HG02938 (cell line): ENCODE results near the gene ASCL2.
"Not testable (repeated sequence)": the region's sequence is repeated elsewhere in the genome, so short reads cannot be mapped to it uniquely, and the experiment has no call there.

Experiments used
- ATAC-seq: cut with Tn5 transposase; IDR thresholded peaks from one replicate; pipeline ENCODE4 v1.9.1; 2021; ENCODE audit warnings: mild to moderate bottlenecking, moderate library complexity; ENCODE audit not compliant: unreplicated experiment

Gene ASCL2

DNA sequence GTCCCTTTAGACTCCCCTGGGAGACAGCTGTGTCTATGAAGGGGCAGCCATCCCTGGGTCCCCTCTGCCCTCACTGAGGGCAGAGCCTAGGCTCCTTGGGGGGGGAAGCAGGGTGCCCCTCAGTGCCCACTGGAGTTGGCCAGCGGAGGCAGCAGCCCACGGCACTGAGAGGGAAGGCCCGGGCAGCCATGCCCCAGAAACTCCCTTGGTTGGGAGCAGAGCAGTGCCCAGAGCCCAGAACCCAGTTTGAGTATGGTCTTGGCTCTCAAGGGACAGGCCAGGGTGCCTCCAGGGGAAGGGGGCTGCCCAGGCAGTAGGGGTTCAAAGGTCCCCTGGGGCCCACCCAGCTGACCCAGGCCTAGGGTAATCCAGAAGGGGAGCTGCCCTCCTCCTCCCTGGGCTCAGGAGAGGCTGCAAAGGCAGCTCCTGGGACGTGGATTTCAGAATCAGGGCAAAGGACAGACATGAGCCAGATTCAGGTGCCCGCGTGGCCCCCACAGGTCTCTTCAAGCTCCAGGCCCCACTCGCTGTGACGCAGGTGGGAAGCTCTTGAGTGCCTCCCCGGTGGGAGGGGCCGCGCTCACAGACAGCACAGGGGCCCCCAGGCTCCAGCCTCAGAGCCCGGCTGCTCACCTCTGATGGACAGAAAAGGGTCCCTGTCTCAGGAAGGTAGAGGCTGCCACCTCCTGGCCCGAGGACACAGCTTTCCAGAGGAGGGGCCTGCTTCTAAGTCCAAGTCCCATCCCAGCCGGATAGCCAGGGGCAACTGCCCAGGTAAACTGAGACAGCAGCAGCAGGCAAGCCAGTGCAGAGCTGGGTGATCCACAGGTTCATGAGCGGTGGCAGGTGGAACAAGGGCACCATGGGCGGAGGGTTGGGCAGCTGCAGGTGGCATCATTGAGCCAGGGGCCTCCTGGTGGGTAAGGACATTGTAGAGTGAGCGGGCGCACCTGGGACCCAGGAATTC, 28.7 kb upstream of the ASCL2 start:
- ATAC-seq, result no peak

DNA sequence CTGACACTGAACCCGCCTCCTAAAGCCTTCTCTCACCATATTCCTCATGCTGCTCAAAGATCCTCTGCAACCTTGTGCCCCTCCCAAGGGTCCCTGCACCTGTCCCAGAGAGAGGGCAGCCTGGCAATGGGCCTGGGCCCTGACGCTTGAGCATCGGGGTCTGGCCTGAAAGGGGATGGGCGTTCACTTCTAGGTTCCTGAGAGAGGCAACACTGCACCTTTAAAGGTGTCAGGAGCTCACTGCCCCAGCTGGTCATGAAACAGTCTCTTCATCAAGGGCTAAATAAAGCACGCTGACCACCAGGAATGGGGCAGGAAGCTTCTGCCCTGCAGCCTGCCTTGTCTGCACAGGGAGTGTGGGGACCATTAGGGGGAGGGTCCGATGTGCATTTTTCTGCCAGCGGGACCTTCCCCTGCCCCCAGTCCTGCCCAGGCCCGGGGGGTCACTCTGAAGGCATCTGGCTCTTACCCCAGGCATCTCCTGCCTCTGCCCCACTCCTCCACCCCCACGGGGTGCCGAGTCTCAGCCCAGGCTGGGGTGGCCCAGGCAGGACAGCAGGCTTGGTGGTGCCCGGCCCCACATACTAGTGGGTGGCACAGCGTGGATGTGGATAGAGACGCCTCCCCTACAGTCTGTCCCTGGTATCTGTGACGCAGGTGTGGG, 27.9 kb upstream of the ASCL2 start:
- ATAC-seq, result no peak

DNA sequence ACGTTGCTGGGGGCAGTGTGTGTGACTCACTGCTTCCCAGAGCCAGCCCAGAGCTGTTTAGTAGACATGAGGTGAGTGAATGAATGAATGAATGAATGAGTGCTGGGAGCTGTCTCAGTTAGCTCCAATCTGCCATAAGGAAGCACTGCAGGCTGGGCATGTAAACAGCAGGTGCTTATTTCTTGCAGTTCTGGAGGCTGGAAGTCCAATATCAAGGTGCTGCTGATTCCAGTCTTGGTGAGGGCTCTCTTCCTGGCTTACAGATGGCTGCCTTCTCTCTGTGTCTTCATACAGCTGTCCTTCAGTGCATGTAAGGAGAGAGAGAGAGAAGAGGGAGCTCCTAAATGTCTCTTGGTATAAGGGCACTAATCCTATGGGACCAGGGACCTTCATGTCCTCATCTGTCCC, 27.2 kb upstream of the ASCL2 start:
- no peak for ATAC-seq

DNA sequence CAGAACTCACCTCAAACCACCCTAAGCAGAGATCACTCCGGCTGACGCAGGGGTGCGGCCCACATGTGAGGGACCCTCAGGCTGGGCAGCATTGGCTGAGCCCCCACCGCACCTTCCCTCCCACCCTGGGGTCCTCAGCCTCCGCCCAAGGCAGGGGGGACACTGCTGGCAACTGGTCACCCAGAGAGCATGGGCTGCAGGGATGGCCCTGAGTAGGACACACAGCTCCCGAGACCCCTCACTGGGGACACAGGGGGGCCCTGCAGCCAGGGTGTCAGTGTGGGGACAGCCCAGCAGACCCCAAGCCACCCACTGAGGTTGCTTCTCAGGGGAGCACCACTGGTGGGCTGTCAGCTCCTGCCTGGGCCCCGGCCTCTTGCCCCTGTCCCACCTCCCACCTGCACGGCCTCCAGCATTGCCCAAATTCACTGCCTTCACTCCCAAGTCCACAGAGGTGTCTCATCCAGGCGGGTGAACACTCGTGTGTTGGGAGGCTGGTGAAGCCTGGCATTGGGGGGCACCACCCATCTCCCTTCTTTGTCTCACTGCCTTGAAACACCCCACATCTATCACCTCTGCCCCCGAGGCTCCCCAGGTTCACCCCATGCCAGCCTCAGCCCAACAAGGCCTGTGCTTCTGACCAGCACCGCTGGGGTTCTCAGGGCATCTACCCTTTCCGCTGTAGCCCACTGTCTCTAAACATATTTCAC, 26.7 kb upstream of the ASCL2 start:
- ATAC-seq, result no peak

DNA sequence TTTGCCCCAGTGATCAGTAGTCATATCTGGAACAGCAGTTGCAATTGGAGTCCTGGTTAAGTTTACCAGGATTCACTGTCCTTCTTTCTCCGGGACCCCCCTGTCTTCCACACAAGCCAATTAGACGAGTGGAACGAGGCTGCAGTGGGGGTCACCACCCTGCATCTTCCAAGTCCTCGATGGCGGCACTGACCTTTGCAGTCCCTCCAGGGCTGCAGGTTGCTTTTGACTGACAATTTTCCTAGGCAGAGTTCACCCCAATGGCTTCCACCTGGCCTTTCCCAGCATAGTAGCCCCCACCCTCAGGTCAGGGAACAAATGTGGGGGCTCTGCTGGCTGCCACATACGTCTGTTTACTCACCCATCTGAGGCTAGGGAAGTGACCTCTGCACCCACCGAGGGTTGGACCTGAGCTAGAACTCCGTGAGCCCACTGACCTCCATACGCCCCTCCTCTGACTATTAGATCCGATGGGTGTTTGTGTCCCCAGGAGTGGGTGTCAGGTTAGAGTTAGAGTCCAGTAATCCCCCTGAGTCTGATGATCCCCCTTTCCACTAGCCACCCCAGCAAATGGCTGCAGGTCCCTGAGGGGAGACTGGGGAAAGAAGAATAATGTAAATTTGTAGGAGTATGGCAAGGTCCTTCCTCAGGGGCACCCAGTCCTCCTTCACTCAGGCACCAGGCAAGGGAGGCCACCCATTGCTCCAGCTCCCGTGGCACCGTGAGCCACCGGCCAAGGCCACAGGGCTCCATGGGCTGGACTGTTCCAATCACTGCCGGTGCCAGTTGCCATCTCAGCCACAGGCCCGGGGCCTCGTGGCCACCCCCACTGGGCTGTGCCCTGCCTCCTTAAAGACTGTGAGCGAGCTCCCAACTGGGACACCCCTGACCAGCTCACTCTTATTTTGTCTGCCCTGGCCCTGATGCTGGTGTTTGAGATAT, 25.9 kb upstream of the ASCL2 start:
- no peak for ATAC-seq

DNA sequence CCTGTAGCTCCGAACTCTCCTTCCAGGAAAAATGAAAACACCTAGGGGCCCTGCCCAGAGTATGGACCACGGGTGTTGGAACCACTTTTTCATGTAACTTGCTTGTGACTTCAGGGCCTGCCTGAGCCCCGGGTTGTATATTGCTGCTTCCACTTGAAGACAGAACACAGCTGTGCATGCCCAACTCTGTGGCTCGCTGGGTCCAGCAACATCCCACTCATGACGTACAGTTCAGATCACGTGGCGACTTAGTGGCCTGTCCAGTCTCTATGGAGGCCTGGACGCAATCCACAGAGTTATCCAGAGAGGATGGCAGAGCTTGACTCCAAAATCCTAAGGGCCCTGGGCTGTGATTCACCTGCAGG, 24.5 kb upstream of the ASCL2 start:
- ATAC-seq, result no peak

DNA sequence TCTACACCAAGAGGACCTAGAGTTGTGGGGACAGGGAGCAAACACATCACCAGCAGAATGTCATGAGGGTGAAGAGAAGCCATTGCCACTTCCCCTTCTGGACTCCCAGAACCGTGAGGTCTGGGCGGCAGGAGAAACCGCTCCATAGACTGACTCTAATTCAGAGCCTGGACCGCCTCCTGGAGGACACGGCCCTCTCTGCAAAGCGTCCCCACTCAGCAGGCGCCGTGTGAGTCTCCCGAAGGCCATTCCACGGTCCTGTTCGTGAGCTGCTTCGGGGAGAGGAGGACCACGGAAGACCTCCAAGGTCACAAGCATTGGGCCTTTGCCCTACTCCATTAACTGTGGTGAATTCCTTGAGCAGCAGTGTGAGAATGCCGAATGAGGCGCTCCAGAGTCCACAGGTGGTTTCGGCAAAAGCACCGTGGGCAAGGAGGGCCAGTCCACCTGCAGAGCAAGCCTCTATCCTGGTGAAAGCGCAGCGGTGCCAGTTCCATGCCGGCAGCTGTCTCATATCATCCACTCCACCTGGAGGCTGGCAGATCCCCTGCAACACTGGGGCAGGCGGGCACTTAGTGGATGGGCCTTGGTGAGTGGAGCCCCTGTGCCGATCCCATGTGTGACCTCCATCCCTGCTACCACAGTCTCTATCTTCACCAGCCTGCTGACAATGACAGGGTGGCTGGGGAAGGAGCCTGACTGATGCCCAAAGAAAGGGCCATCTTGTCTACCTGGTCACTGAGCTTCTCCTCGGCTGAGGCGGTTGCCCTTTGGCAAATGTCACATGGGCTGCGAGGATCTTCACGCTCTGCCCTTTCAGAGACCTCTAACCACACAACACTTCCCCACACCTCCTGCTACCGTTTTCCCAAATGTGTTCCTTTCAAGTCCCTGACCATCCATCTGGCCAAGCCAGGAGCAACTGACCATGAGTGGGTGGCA, 23.9 kb upstream of the ASCL2 start:
- ATAC-seq, result no peak

DNA sequence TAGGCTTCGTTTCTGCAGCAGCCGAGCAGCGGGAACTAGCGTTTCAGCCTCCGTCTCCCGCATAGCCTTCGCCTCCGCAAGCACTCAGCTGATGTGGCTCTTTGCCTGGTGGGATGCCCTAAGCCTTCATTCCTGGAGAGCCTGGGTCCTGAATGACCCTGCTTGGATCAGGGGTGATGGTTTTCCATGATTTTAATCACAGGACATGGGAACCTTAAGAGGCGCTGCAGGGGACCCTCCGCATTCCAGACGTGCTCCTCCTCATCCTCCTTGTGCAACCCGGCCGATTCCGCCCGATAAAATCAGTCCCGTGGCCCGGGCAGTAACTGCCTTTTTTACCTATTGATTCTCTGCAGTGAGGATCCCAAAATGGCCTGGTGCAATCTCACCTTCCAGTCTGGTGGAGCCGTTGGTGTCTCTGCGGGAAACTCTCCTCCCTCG, 23.2 kb upstream of the ASCL2 start:
- ATAC-seq, result no peak

DNA sequence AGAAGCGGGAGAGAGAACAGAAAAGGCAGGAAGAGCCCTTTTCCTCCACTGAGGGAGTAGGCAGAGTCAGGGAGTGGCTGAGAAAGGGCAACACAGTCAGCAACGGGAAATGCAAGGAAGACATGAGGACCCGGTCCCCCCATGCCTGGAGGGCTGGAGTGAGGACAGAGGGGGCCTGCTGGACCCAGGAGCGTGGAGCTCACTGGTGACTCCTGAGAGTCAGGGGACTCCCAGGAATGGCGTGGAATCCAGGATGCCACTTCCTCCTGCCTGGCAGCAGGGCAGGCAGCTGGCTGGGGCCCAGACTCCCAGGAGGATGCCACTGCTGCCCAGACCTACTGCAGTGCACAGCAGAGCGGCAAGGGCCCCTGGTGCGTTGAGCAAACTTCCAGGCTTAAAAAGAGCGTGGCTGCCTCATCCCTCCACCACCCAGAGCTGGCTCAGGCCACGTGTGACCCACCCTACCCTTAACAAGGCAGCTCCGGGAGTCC, 20.0 kb upstream of the ASCL2 start:
- ATAC-seq, result no peak

DNA sequence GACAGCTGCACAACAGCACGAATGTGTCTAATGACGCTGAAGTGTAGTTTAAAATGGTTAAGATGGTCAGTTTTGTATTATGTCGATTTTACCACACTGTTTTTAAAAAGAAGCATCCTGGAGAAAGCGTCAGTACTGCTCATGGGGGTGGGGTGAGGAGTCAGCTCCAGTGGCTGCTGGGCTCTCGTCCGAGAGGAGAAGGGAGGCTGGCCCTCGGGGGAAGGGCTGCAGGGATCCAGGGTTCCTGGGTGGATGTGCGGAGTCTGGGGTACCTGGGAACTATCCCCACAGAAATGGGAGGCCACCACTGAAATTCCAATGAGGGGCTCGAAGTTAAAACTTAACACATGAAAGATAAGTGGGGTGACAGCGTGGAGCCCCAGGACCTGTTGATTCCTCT, 19.5 kb upstream of the ASCL2 start:
- no peak for ATAC-seq

DNA sequence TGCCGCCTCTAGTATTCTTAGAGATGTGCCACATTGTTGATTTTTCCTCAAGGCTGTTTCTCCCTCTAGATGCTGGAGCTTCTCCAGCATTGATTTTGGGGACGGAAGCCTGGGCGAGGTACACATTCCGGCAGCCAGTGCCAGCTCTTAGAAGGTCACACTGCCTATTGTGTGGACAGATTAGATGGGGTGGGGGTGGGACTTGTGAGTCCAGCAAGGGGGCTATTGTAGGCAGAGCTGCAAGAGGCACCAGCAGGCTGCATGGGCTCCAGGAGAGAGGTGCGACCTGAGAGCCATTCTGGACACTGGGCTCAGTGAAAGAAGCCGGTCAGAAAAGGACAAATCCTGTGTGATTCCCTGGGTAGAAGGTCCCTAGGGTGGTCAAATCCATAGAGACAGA, 19.0 kb upstream of the ASCL2 start:
- ATAC-seq, result no peak

DNA sequence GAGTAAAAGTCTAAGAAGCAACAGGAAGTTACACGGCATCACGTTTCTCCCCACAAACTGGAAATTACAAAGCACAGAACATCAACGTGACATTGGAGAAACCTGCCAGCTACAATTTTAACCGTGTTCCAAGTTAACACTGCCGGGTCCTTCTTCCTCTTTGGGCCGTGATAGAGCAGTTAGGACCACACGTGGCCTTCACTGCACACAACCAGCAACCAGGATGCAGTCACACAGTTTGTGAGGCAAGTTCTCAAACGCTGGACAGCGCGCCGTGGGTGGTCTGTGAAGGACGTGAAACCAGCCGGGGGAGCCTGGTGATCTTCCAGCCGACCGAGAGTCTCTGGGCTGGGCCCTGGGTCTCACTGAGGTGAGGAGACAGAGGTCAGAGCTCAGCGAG, 16.7 kb upstream of the ASCL2 start:
- ATAC-seq, result no peak

DNA sequence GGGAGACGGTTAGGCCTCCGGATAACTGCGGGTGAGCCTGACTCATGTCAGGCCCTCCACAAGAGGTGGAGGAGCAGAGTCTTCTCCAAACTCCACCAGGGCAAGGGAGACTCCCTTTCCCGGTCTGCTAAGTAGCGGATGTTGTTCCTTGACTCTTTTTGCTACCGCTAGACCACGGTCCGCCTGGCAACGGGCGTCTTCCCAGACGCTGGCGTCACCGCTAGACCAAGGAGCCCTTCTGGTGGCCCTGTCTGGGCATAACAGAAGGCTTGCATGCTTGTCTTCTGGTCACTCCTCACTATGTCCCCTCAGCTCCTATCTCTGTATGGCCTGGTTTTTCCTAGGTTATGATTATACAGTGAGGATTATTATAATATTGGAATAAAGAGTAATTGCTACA, 16.0 kb upstream of the ASCL2 start:
- ATAC-seq, result not testable (repeated sequence)

DNA sequence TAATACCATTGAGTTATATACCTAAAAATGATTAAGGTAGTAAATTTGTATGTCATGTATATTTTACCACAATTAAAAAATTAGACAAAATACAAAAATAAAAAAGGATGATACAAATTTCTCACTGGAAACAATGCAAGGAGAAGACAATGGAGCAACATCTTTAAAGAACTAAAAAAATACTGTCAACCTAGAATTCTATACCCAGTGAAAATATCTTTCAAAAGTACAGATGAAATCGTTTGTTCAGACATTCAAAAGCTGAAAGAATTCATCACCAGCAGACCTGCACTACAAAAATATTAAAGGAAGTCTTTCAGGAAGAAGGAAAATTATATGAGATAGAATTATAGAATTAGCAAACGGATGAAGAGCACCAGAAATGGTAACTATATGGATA, 9.8 kb upstream of the ASCL2 start:
- no peak for ATAC-seq

DNA sequence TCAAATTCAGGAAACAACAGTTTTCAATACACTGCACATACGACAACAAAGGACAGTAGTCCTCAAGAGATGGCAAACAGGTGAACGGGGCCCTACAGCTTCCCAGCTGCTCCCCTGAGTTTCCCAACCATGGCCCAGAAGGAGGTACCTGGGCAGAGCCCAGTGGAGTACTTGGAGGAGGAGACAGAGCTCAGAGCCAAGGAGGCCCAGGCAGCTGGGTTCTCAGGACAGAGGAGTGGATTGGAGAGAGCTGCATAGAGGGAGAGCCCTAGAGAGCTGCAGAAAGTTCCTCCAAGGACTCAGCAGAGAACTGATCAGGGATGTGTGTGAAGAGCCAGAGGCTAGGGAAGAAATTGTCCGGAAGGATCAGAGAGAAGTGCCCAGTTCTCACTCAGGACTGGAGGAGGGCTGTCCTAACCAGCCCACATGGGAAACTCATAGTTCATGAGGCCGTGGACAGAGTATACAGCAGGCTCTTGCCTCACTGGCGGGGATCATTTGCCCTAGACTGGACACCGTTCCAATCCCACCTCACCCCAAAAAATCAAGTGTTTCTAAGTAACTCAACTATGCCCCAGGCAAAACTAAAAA, 7.6 kb upstream of the ASCL2 start:
- no peak for ATAC-seq

DNA sequence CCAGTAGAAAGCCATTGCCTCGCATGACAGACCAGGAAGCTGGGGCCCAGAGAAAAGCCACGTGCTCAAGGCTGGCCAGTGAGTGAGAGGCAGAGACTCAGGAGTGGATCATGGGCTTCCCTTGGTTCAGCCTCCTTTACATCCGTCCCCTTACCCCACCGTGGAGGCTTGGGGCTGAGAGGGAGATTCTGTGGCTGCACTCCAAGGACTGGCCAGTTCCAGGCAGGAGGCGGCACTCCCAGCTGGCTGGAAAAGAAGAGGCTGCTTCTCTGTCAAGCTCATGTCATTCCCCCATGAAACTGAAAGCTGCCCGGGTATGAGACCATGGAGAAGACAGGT, 6.6 kb upstream of the ASCL2 start:
- ATAC-seq, result no peak

DNA sequence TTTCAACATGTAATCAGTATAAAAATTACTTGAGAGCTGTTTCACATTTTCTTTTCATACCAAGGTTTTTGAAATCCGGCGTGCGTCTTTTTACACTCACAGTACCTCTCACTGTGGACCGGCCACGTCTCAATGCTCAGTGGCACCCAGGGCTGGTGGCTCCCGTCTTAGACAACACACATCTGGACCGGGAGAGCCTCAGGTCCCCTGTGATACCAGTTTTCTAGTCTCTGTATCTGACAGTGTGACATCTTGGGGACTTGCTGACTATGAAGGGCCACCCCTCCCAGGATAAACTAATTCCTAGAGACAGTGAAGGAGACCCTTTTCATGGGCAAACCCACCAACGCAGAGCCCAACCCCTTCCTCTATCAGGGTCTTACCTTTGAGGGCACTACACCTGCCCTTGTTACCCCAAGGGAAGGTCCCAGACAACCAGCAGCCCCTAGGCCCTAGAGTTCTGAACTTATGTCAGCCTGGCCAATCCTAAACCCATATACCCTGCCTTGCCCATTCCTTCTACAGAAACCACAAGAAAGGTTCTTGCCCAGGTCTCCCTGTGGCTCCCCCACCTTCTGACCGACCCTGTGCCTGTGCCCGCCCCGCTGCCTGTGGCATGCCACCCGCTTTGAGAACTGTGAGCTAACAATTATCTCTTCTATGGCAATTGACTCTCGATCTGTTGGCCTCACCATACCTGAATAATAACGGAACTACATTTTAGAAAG, 6.1 kb upstream of the ASCL2 start:
- ATAC-seq, result no peak
